ENCODE measurements around the gene GPR78.
A peak's percentile ranks its signal among the peaks of the same experiment; 100 is the strongest.

Gene GPR78

DNA sequence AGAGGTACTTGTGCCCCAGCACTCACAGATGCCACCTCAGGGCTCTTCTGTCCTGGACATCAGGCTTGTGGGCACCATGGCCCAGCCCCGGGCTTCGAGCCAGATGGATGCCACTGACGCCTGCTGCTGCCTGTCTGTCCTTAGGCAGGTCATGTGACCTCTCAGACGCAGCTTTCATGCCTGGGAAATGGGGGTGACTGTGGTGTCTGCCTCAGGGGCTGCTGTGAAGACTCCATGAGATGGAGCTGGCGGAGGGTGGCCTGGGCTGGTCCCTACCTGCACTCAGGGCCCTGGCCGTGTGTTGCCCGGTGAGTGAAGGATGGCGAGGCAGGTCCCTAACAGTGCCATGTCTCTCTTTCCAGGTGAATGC, 18.9 kb downstream of the GPR78 start:
- no peak for DNase-seq (ENCODE audit: extremely low spot score)
- ChIA-PET CTCF (interaction anchor here (0.5 to 0.6 kb wide), 2 partner anchors 52 to 422 kb away, joined by 3 read pairs; no protein-coding TSS in a partner anchor), POLR2A (no interaction called here)
- TF ChIP-seq NFRKB (IDR thresholded peaks at IDR 0.05) (no peak), ELF4 (IDR thresholded peaks at IDR 0.05) (no peak)

DNA sequence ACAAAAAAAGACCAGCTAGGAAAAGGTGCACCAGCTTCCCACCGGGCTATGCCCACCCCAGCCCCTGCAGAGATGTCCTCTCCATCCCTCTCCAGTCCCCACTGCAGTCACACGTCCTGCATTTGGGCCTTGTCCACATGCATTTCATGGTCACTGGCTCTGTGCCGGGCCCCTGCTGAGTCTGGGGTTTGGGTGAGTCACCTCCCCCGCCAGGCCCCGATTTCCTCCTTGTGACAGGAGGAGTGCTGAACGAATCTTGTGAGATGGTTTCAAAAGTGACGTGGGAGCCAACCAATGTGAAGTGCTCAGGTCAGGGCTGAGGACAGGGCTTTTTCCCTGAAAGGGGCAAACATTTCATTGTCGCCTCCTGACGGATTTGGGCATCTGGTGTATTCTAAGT, 19.5 kb downstream of the GPR78 start:
- no peak for DNase-seq (ENCODE audit: extremely low spot score)
- POLR2A ChIA-PET = no interaction called here
- CTCF ChIA-PET = interaction anchor here (0.6 kb wide), 1 partner anchor 52 kb away, joined by 3 read pairs; no protein-coding TSS in a partner anchor

DNA sequence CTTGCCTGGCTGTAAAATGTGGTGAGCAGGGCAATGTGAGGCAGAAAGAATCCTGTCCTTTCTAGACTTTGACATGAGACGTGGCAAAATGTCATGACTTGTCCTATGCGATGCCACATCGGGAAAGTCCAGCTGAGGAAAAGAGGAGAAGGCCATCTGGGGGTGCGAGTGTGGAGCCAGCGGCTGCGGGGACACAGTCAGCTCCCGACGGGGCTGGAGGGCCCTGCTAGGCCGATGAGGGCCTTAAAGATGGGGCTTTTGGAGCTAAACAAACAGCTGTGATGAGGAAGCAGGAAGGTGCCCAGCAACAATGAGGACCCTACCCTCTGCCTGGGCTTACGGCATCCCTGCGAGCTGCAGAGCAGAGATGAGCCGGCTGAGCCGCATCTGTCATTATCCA, 20.1 kb downstream of the GPR78 start:
- DNase-seq (ENCODE audit: extremely low spot score) = no peak
- CTCF ChIA-PET = interaction anchor here (0.9 kb wide), 1 partner anchor 13 kb away, joined by 4 read pairs; no protein-coding TSS in a partner anchor
- POLR2A ChIA-PET = no interaction called here
- no peak for TF ChIP-seq LEF1 (IDR thresholded peaks at IDR 0.05; ENCODE audit: borderline replicate concordance)
- no peak for TF ChIP-seq FOXM1 (IDR thresholded peaks at IDR 0.05; ENCODE audit: borderline replicate concordance)
- TF ChIP-seq ARNT (IDR thresholded peaks at IDR 0.05) = no peak
- TF ChIP-seq HDGF (IDR thresholded peaks at IDR 0.05; ENCODE audit: borderline replicate concordance) = no peak
- TF ChIP-seq SUZ12 (IDR thresholded peaks at IDR 0.05) = no peak
- TF ChIP-seq SP1 (IDR thresholded peaks at IDR 0.05) = no peak
- no peak for TF ChIP-seq FOXA1 (IDR thresholded peaks at IDR 0.05)
- TF ChIP-seq, protein P1, sequence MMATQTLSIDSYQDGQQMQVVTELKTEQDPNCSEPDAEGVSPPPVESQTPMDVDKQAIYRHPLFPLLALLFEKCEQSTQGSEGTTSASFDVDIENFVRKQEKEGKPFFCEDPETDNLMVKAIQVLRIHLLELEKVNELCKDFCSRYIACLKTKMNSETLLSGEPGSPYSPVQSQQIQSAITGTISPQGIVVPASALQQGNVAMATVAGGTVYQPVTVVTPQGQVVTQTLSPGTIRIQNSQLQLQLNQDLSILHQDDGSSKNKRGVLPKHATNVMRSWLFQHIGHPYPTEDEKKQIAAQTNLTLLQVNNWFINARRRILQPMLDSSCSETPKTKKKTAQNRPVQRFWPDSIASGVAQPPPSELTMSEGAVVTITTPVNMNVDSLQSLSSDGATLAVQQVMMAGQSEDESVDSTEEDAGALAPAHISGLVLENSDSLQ (IDR thresholded peaks at IDR 0.05) = no peak
- TF ChIP-seq NFRKB (IDR thresholded peaks at IDR 0.05) = no peak
- TF ChIP-seq L3MBTL2 (conservative IDR thresholded peaks at IDR 0.05) = no peak
- TF ChIP-seq CTBP1 (IDR thresholded peaks at IDR 0.05; ENCODE audit: borderline replicate concordance) = no peak
- TF ChIP-seq FOXK2 (IDR thresholded peaks at IDR 0.05) = no peak
- no peak for TF ChIP-seq TARDBP (IDR thresholded peaks at IDR 0.05)
- TF ChIP-seq ELF4 (IDR thresholded peaks at IDR 0.05) = no peak
- no peak for TF ChIP-seq BHLHE40 (IDR thresholded peaks at IDR 0.05; ENCODE audit: borderline replicate concordance)

More for the DNA sequence above, 19.5 kb downstream of the GPR78 start:
- TF ChIP-seq, protein P1 (IDR thresholded peaks at IDR 0.05) = peak; percentile 50
- no peak for TF ChIP-seq FOXK2 (IDR thresholded peaks at IDR 0.05)
- TF ChIP-seq SUZ12 (IDR thresholded peaks at IDR 0.05) = no peak

DNA sequence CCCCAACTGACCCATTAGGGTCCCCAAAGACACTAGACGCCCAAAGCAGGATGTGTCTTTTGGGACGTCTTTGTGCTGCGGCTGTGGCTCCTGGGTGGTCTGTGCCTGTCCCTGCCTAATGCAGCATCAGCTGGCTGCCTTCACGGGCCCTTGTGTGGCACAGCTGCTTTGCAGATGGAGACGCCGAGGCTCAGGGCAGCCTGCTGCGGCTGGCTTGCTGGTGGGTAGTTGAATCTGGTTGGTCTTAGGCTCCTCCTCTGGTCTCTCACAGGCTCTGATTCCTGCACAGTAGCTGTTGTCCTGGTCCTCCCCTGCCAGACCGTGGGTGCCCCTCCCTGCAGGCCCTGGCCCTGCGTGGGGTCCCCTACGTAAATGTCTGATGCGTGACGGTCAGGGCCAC, 20.5 kb downstream of the GPR78 start:
- no peak for TF ChIP-seq SUZ12 (IDR thresholded peaks at IDR 0.05)
- no peak for TF ChIP-seq FOXM1 (IDR thresholded peaks at IDR 0.05; ENCODE audit: borderline replicate concordance)
- TF ChIP-seq NFRKB (IDR thresholded peaks at IDR 0.05) = no peak
- no peak for TF ChIP-seq ZNF384 (IDR thresholded peaks at IDR 0.05)
- no peak for TF ChIP-seq HDGF (IDR thresholded peaks at IDR 0.05; ENCODE audit: borderline replicate concordance)
- TF ChIP-seq ARNT (IDR thresholded peaks at IDR 0.05) = no peak
- no peak for TF ChIP-seq ELF4 (IDR thresholded peaks at IDR 0.05)
- TF ChIP-seq CTBP1 (IDR thresholded peaks at IDR 0.05; ENCODE audit: borderline replicate concordance) = no peak
- no peak for TF ChIP-seq TARDBP (IDR thresholded peaks at IDR 0.05)
- no peak for TF ChIP-seq BHLHE40 (IDR thresholded peaks at IDR 0.05; ENCODE audit: borderline replicate concordance)
- no peak for TF ChIP-seq LEF1 (IDR thresholded peaks at IDR 0.05; ENCODE audit: borderline replicate concordance)
- no peak for TF ChIP-seq FOXA1 (IDR thresholded peaks at IDR 0.05)
- TF ChIP-seq SP1 (IDR thresholded peaks at IDR 0.05) = no peak
- TF ChIP-seq, protein P1 (IDR thresholded peaks at IDR 0.05) = no peak
- POLR2A ChIA-PET = no interaction called here
- no peak for DNase-seq (ENCODE audit: extremely low spot score)
- CTCF ChIA-PET = interaction anchor here (0.9 kb wide), 1 partner anchor 13 kb away, joined by 4 read pairs; no protein-coding TSS in a partner anchor

DNA sequence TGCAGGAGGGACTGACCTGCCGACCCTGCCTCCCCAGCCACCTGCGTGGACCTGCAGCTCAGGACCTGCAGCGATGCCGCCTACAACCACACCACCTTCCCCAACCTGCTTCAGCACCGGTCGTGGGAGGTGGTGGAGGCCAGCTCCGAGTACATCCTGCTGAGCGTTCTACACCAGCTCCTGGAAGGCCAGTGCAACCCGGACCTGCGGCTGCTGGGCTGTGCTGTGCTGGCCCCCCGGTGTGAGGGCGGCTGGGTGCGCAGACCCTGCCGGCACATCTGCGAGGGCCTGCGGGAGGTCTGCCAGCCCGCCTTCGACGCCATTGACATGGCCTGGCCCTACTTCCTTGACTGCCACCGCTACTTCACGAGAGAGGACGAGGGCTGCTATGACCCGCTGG, 20.9 kb downstream of the GPR78 start:
- CTCF ChIA-PET = interaction anchor here (0.9 kb wide), 1 partner anchor 13 kb away, joined by 4 read pairs; no protein-coding TSS in a partner anchor
- POLR2A ChIA-PET = no interaction called here
- TF ChIP-seq FOXM1 (IDR thresholded peaks at IDR 0.05; ENCODE audit: borderline replicate concordance) (no peak), ZNF384 (IDR thresholded peaks at IDR 0.05) (no peak), L3MBTL2 (conservative IDR thresholded peaks at IDR 0.05) (no peak), CTBP1 (IDR thresholded peaks at IDR 0.05; ENCODE audit: borderline replicate concordance) (no peak)
- TF ChIP-seq, protein P1 (IDR thresholded peaks at IDR 0.05) = no peak
- DNase-seq (ENCODE audit: extremely low spot score) = no peak

DNA sequence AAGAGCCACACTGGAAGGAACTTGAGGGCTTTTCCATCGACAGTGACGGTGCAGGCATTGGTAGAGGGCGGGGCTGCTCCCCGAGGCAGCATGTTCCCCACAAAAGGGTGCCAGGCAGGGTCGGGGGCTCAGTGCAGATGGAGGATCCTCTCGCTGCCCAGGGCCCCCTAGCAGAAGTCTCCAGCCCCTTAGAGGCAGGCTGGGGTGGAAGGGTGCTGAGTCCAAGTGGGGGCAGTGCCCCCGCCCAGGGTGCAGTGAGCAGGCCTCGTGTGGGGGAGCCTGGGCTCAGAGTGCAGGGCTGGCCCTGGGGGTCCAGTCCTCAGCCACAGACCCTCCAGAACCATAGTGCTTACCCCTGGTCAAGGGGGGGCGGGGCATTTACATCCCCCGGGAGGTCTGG, 21.4 kb downstream of the GPR78 start:
- no peak for TF ChIP-seq LEF1 (IDR thresholded peaks at IDR 0.05; ENCODE audit: borderline replicate concordance)
- TF ChIP-seq FOXK2 (IDR thresholded peaks at IDR 0.05) = no peak
- no peak for TF ChIP-seq L3MBTL2 (conservative IDR thresholded peaks at IDR 0.05)
- TF ChIP-seq HDGF (IDR thresholded peaks at IDR 0.05; ENCODE audit: borderline replicate concordance) = no peak
- TF ChIP-seq, protein P1 (IDR thresholded peaks at IDR 0.05) = no peak
- no peak for TF ChIP-seq FOXM1 (IDR thresholded peaks at IDR 0.05; ENCODE audit: borderline replicate concordance)
- no peak for TF ChIP-seq FOXA1 (IDR thresholded peaks at IDR 0.05)
- ChIA-PET CTCF (no interaction called here), POLR2A (no interaction called here)
- DNase-seq (ENCODE audit: extremely low spot score) = no peak
